IMR-90 (cell line): ENCODE data around the gene VKORC1L1. TPM values are rescaled to one million over a fixed set of nuclear protein-coding genes. Genes with fewer than 3 reads are reported as not detected.
A peak's percentile ranks its signal among the peaks of the same experiment; 100 is the strongest.
"Not testable (repeated sequence)": the region's sequence is repeated elsewhere in the genome, so short reads cannot be mapped to it uniquely, and the experiment has no call there.

Experiments
- ATAC-seq: fragments of 200-7000 bp; cut with Tn5 transposase; 2 replicates; pipeline ENCODE4 v1.9.1; 2020; ENCODE audit warnings: low read depth, mild to moderate bottlenecking, moderate library complexity
- BruUV-seq: library from RNA; stranded (reverse); fragments of 400-500 nt; replicated peaks from 2 replicates; lab custom pipeline; 2021; lab: Mats Ljungman, UMichigan
- CTCF ChIA-PET: fragments of 300-600 bp; formaldehyde crosslinking; extraction: SDS; loops from one replicate; lab custom pipeline; 2021; ENCODE audit warnings: antibody characterized with exemption; lab: Yijun Ruan, JAX
- POLR2A ChIA-PET: fragments of 300-600 bp; sonication (Branson Sonifier 250); formaldehyde crosslinking; loops from one replicate; lab custom pipeline; 2022; ENCODE audit warnings: antibody characterized with exemption; ENCODE audit not compliant: unreplicated experiment; lab: Charles Lee
- DNase-seq: peaks from one replicate; pipeline ENCODE4 v3.0.0; 2013
- H2AFZ ChIP-seq: replicated peaks from 2 replicates; pipeline ENCODE3; 2013; ENCODE audit warnings: low read length, mild to moderate bottlenecking; ENCODE audit not compliant: poor library complexity
- H2AK5ac ChIP-seq: 2 replicates; pipeline ENCODE4 v1.6.1; 2013; ENCODE audit warnings: low read depth, low read length, inconsistent platforms
- H2AK9ac ChIP-seq: replicated peaks from 2 replicates; pipeline ENCODE3; 2013; ENCODE audit warnings: mild to moderate bottlenecking, low read depth, low read length, moderate library complexity; ENCODE audit not compliant: poor library complexity
- H2BK120ac ChIP-seq: 2 replicates; pipeline ENCODE4 v1.6.1; 2013; ENCODE audit warnings: low read depth, low read length, inconsistent platforms
- H2BK15ac ChIP-seq: 3 replicates; pipeline ENCODE4 v1.6.1; 2013; ENCODE audit warnings: low read depth, low read length, inconsistent platforms
- H2BK20ac ChIP-seq: 2 replicates; pipeline ENCODE4 v1.6.1; 2013; ENCODE audit warnings: low read depth, mild to moderate bottlenecking, inconsistent platforms, low read length, moderate library complexity
- H2BK5ac ChIP-seq: 2 replicates; pipeline ENCODE4 v1.6.1; 2013; ENCODE audit warnings: mild to moderate bottlenecking, low read depth, low read length, inconsistent platforms; ENCODE audit not compliant: poor library complexity, severe bottlenecking
- H3K14ac ChIP-seq: replicated peaks from 2 replicates; pipeline ENCODE4 v1.6.1; 2013; ENCODE audit warnings: low read depth, low read length, inconsistent platforms
- H3K18ac ChIP-seq: 2 replicates; pipeline ENCODE4 v1.6.1; 2013; ENCODE audit warnings: low read depth, low read length, control low read depth
- H3K23ac ChIP-seq: 2 replicates; pipeline ENCODE4 v1.6.1; 2013; ENCODE audit warnings: low read depth, low read length, inconsistent platforms
- H3K27ac ChIP-seq: 2 replicates; pipeline ENCODE4 v1.5.1; 2013; ENCODE audit warnings: mild to moderate bottlenecking, control low read depth, low read length; ENCODE audit not compliant: insufficient read depth
- H3K27me3 ChIP-seq: 2 replicates; pipeline ENCODE4 v1.6.1; 2013; ENCODE audit warnings: low read length; ENCODE audit not compliant: control insufficient read depth, insufficient read depth
- H3K36me3 ChIP-seq: 2 replicates; pipeline ENCODE4 v1.6.1; 2013; ENCODE audit warnings: low read length, mixed read lengths; ENCODE audit not compliant: control insufficient read depth, insufficient read depth
- H3K4ac ChIP-seq: 2 replicates; pipeline ENCODE4 v1.6.1; 2013; ENCODE audit warnings: low read depth, low read length, inconsistent platforms
- H3K4me1 ChIP-seq: 2 replicates; pipeline ENCODE4 v1.6.1; 2013; ENCODE audit warnings: low read length, mixed read lengths; ENCODE audit not compliant: control insufficient read depth, insufficient read depth
- H3K4me2 ChIP-seq: 2 replicates; pipeline ENCODE4 v1.6.1; 2013; ENCODE audit warnings: low read depth, mild to moderate bottlenecking, control low read depth, low read length, moderate library complexity
- H3K4me3 ChIP-seq: 2 replicates; pipeline ENCODE4 v1.5.1; 2013; ENCODE audit warnings: low read depth, mild to moderate bottlenecking, control low read depth, low read length, moderate library complexity; ENCODE audit not compliant: insufficient read depth
- H3K56ac ChIP-seq: 2 replicates; pipeline ENCODE4 v1.6.1; 2013; ENCODE audit warnings: low read length, inconsistent platforms; ENCODE audit not compliant: insufficient read depth; ENCODE audit errors: extremely low read depth
- H3K79me1 ChIP-seq, 2 experiments: 2 replicates each; pipeline ENCODE4 v1.6.1; 2013; ENCODE audit warnings: low read length in 2 of 2, inconsistent platforms in 1 of 2, low read depth in 1 of 2
- H3K9ac ChIP-seq: 2 replicates; pipeline ENCODE4 v1.6.1; 2013; ENCODE audit warnings: low read depth, low read length, control low read depth
- H3K9me1 ChIP-seq: 2 replicates; pipeline ENCODE4 v1.6.1; 2013; ENCODE audit warnings: low read length, inconsistent platforms; ENCODE audit not compliant: insufficient read depth
- H3K9me3 ChIP-seq: 2 replicates; pipeline ENCODE4 v1.6.1; 2013; ENCODE audit warnings: low read length; ENCODE audit not compliant: control insufficient read depth, insufficient read depth
- H4K20me1 ChIP-seq: 2 replicates; pipeline ENCODE4 v1.6.1; 2013; ENCODE audit warnings: low read length, inconsistent platforms; ENCODE audit not compliant: insufficient read depth
- H4K5ac ChIP-seq: 2 replicates; pipeline ENCODE4 v1.6.1; 2013; ENCODE audit warnings: mild to moderate bottlenecking, low read depth, low read length, control low read depth
- H4K8ac ChIP-seq, 2 experiments: 2 replicates each; pipeline ENCODE4 v1.6.1; 2013; ENCODE audit warnings: low read depth in 2 of 2, low read length in 2 of 2, control low read depth in 1 of 2, inconsistent platforms in 1 of 2
- H4K91ac ChIP-seq: 2 replicates; pipeline ENCODE4 v1.6.1; 2013; ENCODE audit warnings: low read depth, low read length, inconsistent platforms; ENCODE audit not compliant: insufficient read depth
- WGBS, 2 experiments: methylation state at CpG; one replicate each; pipeline versions ENCODE4 v1.1.5 to v1.1.7; 2013; ENCODE audit warnings: missing lambda C conversion rate in 2 of 2; ENCODE audit not compliant: insufficient read length in 1 of 2; ENCODE audit errors: extremely low coverage in 2 of 2; 5-methylcytosine and 5-hydroxymethylcytosine counted together
- dilution Hi-C: fragments of 300-500 bp; cut with HindIII; formaldehyde crosslinking; loops from one replicate; pipeline ENCODE4 v1.14.3; 2018; ENCODE audit warnings: low sequenced_read_pairs; ENCODE audit not compliant: unreplicated experiment
- in situ Hi-C: fragments of 300-500 bp; cut with MboI; formaldehyde crosslinking; loops from 3 replicates; pipeline ENCODE4 v1.14.3; 2019; ENCODE audit warnings: low sequenced_read_pairs, inconsistent platforms, mixed read lengths
- intact Hi-C: fragments of 100-400 bp; cut with micrococcal nuclease; formaldehyde crosslinking; loops from 2 replicates; pipeline ENCODE4 v1.10.0; 2022
- polyA plus RNA-seq, 3 experiments: library from polyadenylated mRNA; depleted of rRNA; stranded (reverse); fragments of >200 nt; gene quantifications; 2 replicates each; pipeline ENCODE4 v1.2.3, GENCODE V29; 2012; ENCODE audit warnings: low replicate concordance in 1 of 3
- total RNA-seq: library from RNA; depleted of rRNA; stranded (reverse); fragments of >200 nt; gene quantifications from 2 replicates; pipeline ENCODE4 v1.2.3, GENCODE V29; 2012

The VKORC1L1 gene
- total and polyA plus RNA-seq, 2 of the 4 experiments (the other 2 are of a cell fraction), result 12.5 to 14.5 TPM

GRCh38 chr7:65994984-65995383, 122.1 kb downstream of the VKORC1L1 start:
- no CpG with 5 or more reads among the region's 1 CpG for WGBS, 2 experiments
- POLR2A ChIA-PET, H3K27ac ChIP-seq, H3K4ac ChIP-seq, in situ Hi-C loops, H3K14ac ChIP-seq, H4K8ac ChIP-seq, H4K20me1 ChIP-seq, H2BK15ac ChIP-seq, intact Hi-C loops, ATAC-seq, H3K79me1 ChIP-seq, H3K9me3 ChIP-seq, dilution Hi-C loops, H3K4me1 ChIP-seq, H4K5ac ChIP-seq, H3K4me3 ChIP-seq, H3K9me1 ChIP-seq, H2BK120ac ChIP-seq, BruUV-seq, H2BK20ac ChIP-seq, H3K27me3 ChIP-seq, H2AK5ac ChIP-seq, H2AK9ac ChIP-seq, DNase-seq, H3K18ac ChIP-seq, H4K91ac ChIP-seq, H2BK5ac ChIP-seq, H3K56ac ChIP-seq, H3K9ac ChIP-seq, CTCF ChIA-PET, H3K23ac ChIP-seq, H3K36me3 ChIP-seq, H2AFZ ChIP-seq, H3K4me2 ChIP-seq: not testable (repeated sequence)

DNA sequence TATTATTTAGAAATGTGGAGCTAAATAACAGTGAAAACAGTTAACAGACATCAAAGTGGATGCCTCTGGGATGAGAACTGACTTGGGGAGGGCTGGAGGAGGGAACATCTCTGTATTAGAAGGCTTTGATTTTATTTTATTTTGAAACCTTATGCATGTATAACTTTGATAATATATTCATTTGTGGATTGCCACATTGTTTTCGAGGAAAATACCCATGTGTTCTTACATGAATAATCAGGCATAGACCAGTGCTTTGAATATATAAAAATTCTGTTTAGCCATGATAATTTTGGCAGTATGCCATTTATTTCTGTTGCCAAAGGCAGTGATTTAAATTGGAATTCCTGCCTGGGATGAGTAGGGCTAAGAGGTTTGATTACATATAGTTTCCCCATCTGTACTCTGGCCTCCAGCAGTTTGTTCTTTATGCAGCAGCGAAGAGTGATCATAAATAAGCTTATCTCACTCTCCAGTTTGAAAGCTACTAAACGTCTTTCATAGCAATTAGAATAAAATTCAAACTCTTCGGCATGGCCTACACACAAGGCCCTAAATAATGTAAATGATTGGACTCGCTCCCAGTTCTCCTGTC, 128.0 kb downstream of the VKORC1L1 start:
- in situ Hi-C loops, H4K5ac ChIP-seq, H2AK9ac ChIP-seq, H3K4ac ChIP-seq, H4K91ac ChIP-seq, H3K56ac ChIP-seq, H2BK120ac ChIP-seq, DNase-seq, H3K9me1 ChIP-seq, intact Hi-C loops, H3K79me1 ChIP-seq, POLR2A ChIA-PET, H3K18ac ChIP-seq, H4K20me1 ChIP-seq, H2BK15ac ChIP-seq, H3K36me3 ChIP-seq, H3K23ac ChIP-seq, H3K9me3 ChIP-seq, H4K8ac ChIP-seq, H3K27me3 ChIP-seq, H3K27ac ChIP-seq, H3K4me3 ChIP-seq, H3K9ac ChIP-seq, H3K4me1 ChIP-seq, H2AFZ ChIP-seq, H2BK20ac ChIP-seq, H2BK5ac ChIP-seq, BruUV-seq, H2AK5ac ChIP-seq, H3K14ac ChIP-seq, dilution Hi-C loops, CTCF ChIA-PET, H3K4me2 ChIP-seq: not testable (repeated sequence)
- peak; percentile 85 for ATAC-seq
- no CpG with 5 or more reads among the region's 5 CpGs for WGBS, 2 experiments
